ENCODE data around the gene SERPINB4. TPM values are rescaled to one million over a fixed set of nuclear protein-coding genes. Genes with fewer than 3 reads are reported as not detected.

The SERPINB4 gene
- total RNA-seq, 1 donor from 2014 or later, result not detected

DNA sequence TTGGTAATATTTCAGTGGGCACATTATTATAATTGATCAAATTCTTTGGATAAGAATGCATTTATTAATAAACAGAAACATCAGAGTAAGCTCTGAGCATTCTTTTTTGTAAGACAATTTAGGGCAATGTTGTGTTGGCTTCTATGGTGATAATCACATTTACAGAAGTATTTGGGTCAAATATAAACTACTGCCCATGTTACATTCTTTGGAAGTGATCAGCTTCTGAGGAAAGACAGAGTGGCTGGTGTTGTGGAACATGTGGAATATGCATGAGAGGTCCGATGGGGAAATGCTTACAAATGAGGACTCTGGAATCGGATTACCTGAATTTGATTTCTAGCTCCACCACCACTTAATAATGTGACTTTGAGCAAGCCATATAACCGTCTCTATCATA is 37.5 kb downstream of the SERPINB4 start:
- H3K4me1 Mint-ChIP-seq (ENCODE audit: low read depth, unreplicated experiment), result peaks cover 10% of the 10 kb centered on the region
- DNase-seq (ENCODE audit: low read depth), result no peak

DNA sequence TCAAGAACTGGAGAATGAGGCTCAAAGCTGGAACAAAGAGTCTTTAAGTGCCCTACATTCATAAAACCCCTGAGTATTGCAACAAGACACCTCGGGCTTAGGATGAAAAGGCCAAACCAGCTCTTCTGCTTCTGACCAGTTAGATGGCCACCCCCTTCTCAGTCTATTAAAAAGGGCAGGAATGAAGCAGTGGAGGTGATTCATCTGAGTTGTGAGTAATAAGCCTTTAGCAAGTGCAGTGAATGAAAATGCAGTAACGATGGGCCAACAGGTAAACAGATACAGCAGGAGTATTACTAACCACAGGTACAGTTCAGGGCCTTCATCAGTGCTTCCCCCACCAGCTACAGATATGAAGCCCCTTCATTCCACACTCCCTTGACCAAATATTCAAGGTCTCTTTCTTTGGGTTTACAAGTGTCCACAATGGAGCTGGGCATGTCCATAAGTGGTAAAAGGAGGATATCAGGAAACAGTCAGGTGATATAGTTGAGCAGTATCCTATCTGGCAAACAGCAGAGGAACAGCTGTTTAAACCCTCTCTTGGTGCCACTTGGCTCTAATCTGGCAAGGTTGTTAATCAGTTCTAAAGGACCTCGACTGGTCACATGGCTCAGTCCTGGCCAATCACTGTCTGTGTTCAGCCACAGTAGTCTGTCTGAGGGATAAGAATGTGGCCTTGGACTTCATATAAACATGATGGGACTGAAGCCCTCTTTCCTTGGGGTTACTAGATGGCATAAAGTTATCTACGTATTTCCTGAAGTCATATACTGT is 39.1 kb downstream of the SERPINB4 start:
- Mint-ChIP-seq H3K4me1 (ENCODE audit: low read depth, unreplicated experiment) (peaks cover 10% of the 10 kb centered on the region), H3K27me3 (ENCODE audit: low read depth, unreplicated experiment) (no peaks in the 10 kb centered on the region), H3K27ac (ENCODE audit: unreplicated experiment) (no peak overlapping the region), H3K4me3 (ENCODE audit: unreplicated experiment) (no peak overlapping the region), H3K9me3 (ENCODE audit: unreplicated experiment) (no peaks in the 10 kb centered on the region), H3K36me3 (ENCODE audit: low read depth, unreplicated experiment) (no peaks in the 10 kb centered on the region)
- H3K9ac ChIP-seq (ENCODE audit: low read length), result no peak overlapping the region
- H2AFZ ChIP-seq (ENCODE audit: low read depth, low read length), result no peak overlapping the region
- no peaks in the 10 kb centered on the region for H3K36me3 ChIP-seq (ENCODE audit: insufficient read depth, low read length)
- no peaks in the 10 kb centered on the region for H3K4me1 ChIP-seq (ENCODE audit: insufficient read depth, low read length)
- DNase-seq (ENCODE audit: low read depth), result peak; percentile 13
- no peak overlapping the region for H3K4me2 ChIP-seq (ENCODE audit: low read length)
- no peak overlapping the region for H3K4me3 ChIP-seq (ENCODE audit: insufficient read depth, low read depth, low read length)
- H3K27me3 ChIP-seq (ENCODE audit: insufficient read depth, low read length), result no peaks in the 10 kb centered on the region
- no peak for FAIRE-seq
- H3K9me3 ChIP-seq (ENCODE audit: insufficient read depth, low read depth, low read length), result no peaks in the 10 kb centered on the region
- H3K79me2 ChIP-seq (ENCODE audit: insufficient read depth, low read length), result no peaks in the 10 kb centered on the region
- no peaks in the 10 kb centered on the region for H4K20me1 ChIP-seq (ENCODE audit: insufficient read depth, low read length)
- no peak for TF ChIP-seq EZH2 (IDR thresholded peaks at IDR 0.05; ENCODE audit: insufficient read depth, low read length)
- TF ChIP-seq, protein P1, sequence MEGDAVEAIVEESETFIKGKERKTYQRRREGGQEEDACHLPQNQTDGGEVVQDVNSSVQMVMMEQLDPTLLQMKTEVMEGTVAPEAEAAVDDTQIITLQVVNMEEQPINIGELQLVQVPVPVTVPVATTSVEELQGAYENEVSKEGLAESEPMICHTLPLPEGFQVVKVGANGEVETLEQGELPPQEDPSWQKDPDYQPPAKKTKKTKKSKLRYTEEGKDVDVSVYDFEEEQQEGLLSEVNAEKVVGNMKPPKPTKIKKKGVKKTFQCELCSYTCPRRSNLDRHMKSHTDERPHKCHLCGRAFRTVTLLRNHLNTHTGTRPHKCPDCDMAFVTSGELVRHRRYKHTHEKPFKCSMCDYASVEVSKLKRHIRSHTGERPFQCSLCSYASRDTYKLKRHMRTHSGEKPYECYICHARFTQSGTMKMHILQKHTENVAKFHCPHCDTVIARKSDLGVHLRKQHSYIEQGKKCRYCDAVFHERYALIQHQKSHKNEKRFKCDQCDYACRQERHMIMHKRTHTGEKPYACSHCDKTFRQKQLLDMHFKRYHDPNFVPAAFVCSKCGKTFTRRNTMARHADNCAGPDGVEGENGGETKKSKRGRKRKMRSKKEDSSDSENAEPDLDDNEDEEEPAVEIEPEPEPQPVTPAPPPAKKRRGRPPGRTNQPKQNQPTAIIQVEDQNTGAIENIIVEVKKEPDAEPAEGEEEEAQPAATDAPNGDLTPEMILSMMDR (IDR thresholded peaks at IDR 0.05; ENCODE audit: insufficient read depth, low read depth, low read length), result no peak
- no peak overlapping the region for H3K27ac ChIP-seq (ENCODE audit: low read depth, low read length)

More for the DNA sequence above, 37.5 kb downstream of the SERPINB4 start:
- FAIRE-seq, result no peak
- Histone ChIP-seq H3K79me2 (ENCODE audit: insufficient read depth, low read length) (no peaks in the 10 kb centered on the region), H3K36me3 (ENCODE audit: insufficient read depth, low read length) (no peaks in the 10 kb centered on the region), H3K4me3 (ENCODE audit: insufficient read depth, low read depth, low read length) (no peak overlapping the region), H4K20me1 (ENCODE audit: insufficient read depth, low read length) (no peaks in the 10 kb centered on the region), H3K27ac (ENCODE audit: low read depth, low read length) (no peak overlapping the region), H2AFZ (ENCODE audit: low read depth, low read length) (no peak overlapping the region), H3K27me3 (ENCODE audit: insufficient read depth, low read length) (no peaks in the 10 kb centered on the region), H3K9me3 (ENCODE audit: insufficient read depth, low read depth, low read length) (no peaks in the 10 kb centered on the region), H3K4me2 (ENCODE audit: low read length) (no peak overlapping the region), H3K4me1 (ENCODE audit: insufficient read depth, low read length) (no peaks in the 10 kb centered on the region), H3K9ac (ENCODE audit: low read length) (no peak overlapping the region)
- Mint-ChIP-seq H3K27me3 (ENCODE audit: low read depth, unreplicated experiment) (no peaks in the 10 kb centered on the region), H3K27ac (ENCODE audit: unreplicated experiment) (no peak overlapping the region), H3K36me3 (ENCODE audit: low read depth, unreplicated experiment) (no peaks in the 10 kb centered on the region), H3K9me3 (ENCODE audit: unreplicated experiment) (no peaks in the 10 kb centered on the region), H3K4me3 (ENCODE audit: unreplicated experiment) (no peak overlapping the region)
- TF ChIP-seq, protein P1 (IDR thresholded peaks at IDR 0.05; ENCODE audit: insufficient read depth, low read depth, low read length), result no peak
- TF ChIP-seq EZH2 (IDR thresholded peaks at IDR 0.05; ENCODE audit: insufficient read depth, low read length), result no peak

DNA sequence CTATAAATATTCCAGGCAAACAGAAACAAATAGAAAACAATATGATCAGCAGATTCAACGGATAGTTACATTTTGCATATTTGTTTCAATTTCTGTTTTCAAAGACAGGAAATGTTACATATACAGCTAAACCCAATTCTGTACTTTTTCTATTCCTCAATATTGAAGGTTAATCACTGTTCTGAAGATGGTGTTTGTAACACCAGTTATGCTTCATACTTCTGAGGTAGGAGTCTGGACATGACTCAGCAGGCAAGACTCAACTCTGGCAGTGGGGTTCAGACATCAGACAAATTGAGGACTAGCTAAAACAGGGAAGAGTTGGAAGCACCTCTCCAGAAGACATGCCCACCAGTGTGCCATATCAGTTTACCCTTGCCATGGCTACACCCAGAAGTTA is 40.3 kb downstream of the SERPINB4 start:
- H3K27ac Mint-ChIP-seq (ENCODE audit: unreplicated experiment), result peak overlapping the region; percentile 16
- DNase-seq (ENCODE audit: low read depth), result peak; percentile 4
- H3K36me3 Mint-ChIP-seq (ENCODE audit: low read depth, unreplicated experiment), result no peaks in the 10 kb centered on the region
- Histone ChIP-seq H3K4me2 (ENCODE audit: low read length) (no peak overlapping the region), H3K79me2 (ENCODE audit: insufficient read depth, low read length) (no peaks in the 10 kb centered on the region), H4K20me1 (ENCODE audit: insufficient read depth, low read length) (no peaks in the 10 kb centered on the region), H3K4me1 (ENCODE audit: insufficient read depth, low read length) (no peaks in the 10 kb centered on the region), H2AFZ (ENCODE audit: low read depth, low read length) (no peak overlapping the region), H3K4me3 (ENCODE audit: insufficient read depth, low read depth, low read length) (no peak overlapping the region), H3K36me3 (ENCODE audit: insufficient read depth, low read length) (no peaks in the 10 kb centered on the region), H3K9me3 (ENCODE audit: insufficient read depth, low read depth, low read length) (no peaks in the 10 kb centered on the region), H3K27ac (ENCODE audit: low read depth, low read length) (no peak overlapping the region), H3K9ac (ENCODE audit: low read length) (no peak overlapping the region), H3K27me3 (ENCODE audit: insufficient read depth, low read length) (no peaks in the 10 kb centered on the region)
- peak; percentile 72 for FAIRE-seq
- no peak for TF ChIP-seq EZH2 (IDR thresholded peaks at IDR 0.05; ENCODE audit: insufficient read depth, low read length)
- TF ChIP-seq, protein P1 (IDR thresholded peaks at IDR 0.05; ENCODE audit: insufficient read depth, low read depth, low read length), result no peak
- H3K27me3 Mint-ChIP-seq (ENCODE audit: low read depth, unreplicated experiment), result no peaks in the 10 kb centered on the region
- H3K4me1 Mint-ChIP-seq (ENCODE audit: low read depth, unreplicated experiment), result peaks cover 10% of the 10 kb centered on the region
- H3K4me3 Mint-ChIP-seq (ENCODE audit: unreplicated experiment), result no peak overlapping the region
- no peaks in the 10 kb centered on the region for H3K9me3 Mint-ChIP-seq (ENCODE audit: unreplicated experiment)

All from astrocyte (in vitro differentiated cells and primary cell).